HG03066 (cell line): ENCODE data around the gene MED12L.
"Not testable (repeated sequence)": the region's sequence is repeated elsewhere in the genome, so short reads cannot be mapped to it uniquely, and the experiment has no call there.

Experiments used
- ATAC-seq: cut with Tn5 transposase; IDR thresholded peaks from one replicate; pipeline ENCODE4 v1.9.1; 2021; ENCODE audit warnings: low read depth; ENCODE audit not compliant: unreplicated experiment

Gene MED12L

DNA sequence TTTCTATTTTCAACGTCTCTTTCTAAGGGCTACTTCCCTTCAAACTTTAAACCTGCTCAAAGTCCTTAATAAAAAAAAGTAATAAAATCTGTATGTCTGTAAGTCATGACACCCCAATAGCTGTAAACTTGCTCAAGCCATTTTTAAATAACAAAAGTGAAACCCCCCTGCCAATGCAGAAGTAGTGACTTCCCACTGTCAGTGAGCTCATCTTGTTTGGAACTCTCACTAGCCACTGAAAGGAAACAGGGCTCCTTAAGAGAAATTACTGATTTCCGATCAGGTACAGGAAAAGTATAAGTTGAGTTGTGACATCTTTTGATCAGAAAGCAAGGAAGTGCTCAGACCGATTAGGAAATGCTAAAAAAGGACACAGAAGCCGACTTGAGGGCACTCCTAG is 145.2 kb downstream of the MED12L start:
- ATAC-seq = peak; percentile 49

DNA sequence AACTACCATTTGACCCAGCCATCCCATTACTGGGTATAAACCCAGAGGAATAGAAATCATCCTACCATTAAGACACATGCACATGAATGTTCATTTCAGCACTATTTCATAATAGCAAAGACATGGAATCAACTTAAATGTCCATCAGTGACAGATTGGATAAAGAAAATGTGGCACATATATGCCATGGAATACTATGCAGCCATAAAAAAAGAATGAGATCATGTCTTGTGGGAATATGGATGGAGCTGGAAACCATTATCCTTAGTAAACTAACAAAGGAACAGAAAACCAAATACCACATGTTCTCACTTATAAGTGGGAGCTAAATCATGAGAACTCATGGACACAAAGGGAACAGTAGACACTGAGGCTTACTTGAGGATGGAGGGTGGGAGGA is 146.9 kb downstream of the MED12L start:
- not testable (repeated sequence) for ATAC-seq

DNA sequence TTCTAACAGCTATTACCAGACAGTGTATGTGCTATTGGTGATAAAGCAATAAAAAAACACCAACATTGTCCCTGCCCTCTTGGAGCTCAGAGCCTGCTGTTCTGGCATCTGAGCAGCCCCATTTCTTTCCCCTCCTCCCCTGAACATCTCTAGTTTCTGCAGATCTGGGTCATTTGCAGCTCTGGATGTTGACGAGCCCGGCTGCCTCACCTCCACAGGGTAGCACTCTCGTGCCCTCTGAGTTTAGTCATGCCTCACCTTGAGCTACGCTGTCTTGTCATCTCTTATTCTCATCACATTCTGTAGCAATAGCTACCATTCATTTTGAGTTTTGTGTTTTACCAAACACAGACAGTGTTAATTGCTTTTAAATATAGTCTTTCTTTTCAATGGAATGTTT is 147.5 kb downstream of the MED12L start:
- no peak for ATAC-seq

DNA sequence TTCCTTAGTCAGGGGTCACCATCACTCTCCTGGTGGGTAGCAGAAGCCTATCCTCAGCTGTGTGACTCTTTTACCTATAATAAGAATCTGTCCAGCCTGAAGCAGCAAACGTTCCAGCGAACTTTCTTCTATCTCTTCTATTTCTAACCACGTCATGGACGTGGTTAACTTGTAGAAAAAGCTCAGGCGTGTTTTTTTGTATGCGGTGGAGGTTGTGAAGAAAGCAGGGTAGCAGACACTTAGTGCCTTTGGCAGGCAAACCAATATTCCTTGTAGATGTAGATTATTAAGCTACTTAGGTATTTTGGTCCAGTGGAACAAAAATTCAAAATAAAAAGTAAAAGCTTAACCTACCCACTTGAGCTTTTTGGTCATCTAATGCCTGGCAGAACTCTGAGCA is 149.4 kb downstream of the MED12L start:
- no peak for ATAC-seq

DNA sequence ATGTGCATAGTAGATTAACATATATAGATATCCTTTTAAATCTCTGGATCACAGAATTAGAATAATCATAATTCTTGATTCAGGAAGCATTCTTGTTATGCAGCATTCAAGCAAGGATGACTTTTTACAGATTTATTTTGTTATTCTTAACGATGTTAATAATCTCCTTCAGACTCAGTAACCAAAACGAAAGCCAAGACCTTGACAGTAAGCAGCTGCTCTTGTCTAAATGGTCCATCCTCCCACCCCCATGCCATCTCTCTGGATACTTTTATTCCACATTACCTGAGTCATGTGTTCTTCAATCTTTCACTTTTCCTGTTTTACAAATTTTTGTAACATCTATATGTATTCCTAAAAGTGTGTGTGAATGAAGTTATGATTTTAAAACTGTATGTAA is 150.9 kb downstream of the MED12L start:
- ATAC-seq = no peak

DNA sequence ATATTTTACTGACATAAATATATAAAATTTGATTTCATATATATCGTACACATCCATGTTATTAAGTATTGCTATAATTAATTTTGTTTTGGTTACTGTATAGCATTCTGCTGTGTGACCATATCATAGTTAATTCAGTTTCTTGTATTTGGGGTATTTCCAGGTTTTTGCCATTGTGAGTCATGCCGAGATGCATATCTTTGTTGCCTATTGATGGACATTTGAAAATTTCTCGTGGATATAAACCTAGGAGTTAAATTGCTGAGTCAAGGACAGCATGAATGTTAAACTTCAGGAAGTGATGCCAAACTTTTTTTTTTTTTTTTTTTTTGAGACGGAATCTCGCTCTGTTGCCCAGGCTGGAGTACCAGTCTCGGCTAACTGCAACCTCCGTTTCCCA is 151.3 kb downstream of the MED12L start:
- no peak for ATAC-seq

DNA sequence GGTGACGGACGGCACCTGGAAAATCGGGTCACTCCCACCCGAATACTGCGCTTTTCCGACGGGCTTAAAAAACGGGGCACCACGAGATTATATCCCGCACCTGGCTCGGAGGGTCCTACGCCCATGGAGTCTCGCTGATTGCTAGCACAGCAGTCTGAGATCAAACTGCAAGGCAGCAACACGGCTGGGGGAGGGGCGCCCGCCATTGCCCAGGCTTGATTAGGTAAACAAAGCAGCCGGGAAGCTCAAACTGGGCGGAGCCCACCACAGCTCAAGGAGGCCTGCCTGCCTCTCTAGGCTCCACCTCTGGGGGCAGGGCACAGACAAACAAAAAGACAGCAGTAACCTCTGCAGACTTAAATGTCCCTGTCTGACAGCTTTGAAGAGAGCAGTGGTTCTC is 156.5 kb downstream of the MED12L start:
- ATAC-seq = not testable (repeated sequence)

DNA sequence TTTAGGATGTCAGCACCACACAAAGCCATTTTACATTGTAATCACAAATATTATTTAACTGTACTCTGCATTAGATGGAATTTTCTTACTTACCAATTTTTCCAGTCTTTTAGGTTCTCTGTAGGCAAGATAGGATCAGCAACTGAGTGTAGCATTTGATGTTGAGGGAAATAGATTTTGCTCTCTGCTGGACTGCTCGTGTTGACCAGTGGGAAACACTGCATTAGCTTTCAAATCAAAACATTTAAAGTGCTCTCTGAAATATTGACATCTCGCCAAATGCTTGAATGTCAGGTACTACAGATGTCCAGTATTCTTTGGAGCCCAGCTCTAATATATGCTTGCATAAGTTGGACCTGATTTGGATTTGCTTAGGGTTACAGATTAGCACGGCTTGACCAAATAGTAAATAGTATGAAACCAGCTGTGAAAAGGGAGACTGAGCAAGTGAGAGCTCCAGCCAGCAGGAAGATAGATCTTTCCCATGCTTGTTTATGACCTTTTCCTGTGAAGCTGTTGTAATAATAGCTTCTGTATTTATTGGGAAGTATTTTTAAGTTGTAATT is 163.4 kb downstream of the MED12L start:
- no peak for ATAC-seq

DNA sequence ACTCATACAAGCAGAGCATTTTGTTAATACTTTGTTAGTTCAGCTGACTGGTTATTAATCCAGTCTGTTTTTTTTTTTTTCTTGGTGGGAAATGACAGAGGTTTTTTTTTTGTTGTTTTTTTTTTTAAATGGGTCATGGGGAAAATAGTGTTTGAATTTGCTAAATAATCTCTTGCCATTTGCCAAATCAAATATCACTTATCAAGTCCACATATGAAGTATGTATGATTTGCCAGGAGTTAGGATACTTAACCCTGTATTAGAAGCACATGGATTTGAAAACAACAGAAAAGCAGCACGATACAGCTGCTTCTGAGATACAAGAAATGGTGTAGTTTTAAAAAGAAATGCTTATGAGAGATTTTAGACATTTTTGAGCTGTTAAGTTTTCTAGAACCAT is 171.3 kb downstream of the MED12L start:
- no peak for ATAC-seq

DNA sequence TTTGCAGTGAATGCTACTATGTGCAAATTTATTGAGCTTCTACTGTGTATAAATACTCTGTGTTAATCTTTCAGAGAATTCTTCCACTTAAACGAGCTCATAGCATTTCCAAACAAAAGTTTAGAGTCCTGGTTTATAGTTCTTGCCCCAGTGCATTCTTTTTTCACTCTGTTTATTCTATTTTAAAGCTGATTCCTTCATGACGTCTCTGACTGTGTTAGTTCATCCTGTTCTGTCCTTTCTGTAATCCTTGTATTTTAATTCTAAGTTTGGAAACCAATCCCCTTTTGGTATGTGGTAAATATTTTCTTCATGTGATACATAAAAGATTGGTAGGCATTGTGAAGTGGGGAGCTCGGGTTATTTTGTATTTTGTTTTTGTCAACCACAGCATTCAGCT is 174.2 kb downstream of the MED12L start:
- no peak for ATAC-seq

DNA sequence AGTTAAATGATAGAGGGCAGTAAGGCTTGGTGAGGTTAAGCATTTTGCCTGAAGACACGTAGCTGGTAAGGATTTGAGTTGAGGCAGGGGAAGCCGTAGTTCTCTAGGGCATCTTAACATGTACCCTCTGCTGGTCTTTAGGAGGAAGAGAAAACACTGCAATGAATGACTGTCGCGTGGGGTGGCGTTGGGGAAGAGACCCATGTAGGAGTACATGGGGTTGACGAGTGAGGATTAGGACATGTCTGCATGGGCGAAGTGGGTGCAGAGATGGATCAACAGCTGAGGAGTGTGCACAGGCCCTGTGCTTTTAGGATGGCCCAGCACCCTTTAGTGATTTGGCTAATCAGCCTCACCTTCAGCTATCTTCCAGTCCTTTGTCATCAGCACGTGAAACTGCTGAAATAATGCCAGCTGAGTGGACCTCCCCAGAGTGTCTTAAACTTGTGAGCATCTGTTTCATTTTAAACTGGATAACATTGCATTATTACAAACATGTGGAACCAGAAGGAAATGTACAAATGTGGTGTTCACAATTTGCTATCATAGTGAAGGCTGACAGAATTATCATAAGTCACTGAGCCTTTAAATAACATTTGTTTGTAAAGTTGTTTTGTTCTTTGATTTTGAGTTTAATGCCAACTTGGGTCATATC is 177.5 kb downstream of the MED12L start:
- no peak for ATAC-seq

DNA sequence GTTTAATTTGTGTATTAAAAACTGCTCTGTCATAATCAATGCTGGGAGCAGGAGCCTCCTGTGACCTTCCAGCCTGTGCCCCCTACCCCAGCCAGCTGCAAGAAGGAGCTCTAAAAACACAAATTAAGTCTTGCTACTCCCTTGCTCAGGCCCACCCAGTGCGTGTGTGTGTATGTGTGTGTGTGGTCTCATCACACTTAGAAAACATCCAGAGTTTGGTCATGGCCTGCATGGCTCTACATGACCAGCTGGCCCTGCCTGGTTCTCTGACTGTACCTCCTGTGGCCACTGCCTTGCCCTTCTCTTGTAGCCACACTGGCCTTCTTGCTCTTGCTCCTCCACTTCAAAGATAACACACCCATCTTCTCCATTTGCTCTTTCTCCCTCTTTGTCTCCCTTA is 179.1 kb downstream of the MED12L start:
- ATAC-seq = no peak

DNA sequence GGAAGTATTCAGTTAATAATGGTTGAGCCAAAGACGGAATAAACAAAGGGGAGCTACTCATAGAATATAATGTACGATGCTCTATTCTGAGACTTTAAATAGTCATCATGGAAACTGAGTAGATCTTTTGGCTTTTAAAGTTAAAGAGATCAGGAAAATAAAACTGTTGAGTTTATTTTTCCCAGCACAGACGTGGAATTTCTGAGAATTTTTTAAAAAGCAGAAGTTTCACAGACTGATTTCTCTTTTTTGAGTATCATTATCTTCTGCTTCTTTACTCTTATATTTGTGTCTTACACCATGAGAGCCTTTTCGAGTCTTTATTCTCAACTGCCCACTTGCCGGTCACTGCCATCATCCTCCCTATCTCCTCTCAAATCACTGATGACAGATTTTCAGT is 179.7 kb downstream of the MED12L start:
- no peak for ATAC-seq

DNA sequence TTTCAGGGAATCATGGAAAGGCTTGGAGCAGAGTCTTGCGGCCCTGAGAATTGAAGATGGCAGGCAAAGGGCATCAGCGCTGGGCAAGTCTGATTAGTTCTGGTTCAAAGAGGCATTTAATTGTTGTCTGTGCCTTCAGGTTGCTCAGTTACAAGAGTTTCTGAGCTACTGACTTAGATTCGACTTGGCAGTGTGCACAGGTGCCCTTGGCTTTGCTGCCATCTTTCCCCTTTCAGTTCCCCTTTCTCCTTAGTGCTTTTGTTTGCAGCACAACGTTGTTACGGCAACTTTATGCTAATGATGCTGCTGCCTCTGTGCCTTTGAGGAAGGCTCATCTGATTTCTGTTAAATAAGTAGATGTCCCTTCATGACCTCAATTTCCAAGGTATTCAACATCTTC is 180.4 kb downstream of the MED12L start:
- ATAC-seq = peak; percentile 95

DNA sequence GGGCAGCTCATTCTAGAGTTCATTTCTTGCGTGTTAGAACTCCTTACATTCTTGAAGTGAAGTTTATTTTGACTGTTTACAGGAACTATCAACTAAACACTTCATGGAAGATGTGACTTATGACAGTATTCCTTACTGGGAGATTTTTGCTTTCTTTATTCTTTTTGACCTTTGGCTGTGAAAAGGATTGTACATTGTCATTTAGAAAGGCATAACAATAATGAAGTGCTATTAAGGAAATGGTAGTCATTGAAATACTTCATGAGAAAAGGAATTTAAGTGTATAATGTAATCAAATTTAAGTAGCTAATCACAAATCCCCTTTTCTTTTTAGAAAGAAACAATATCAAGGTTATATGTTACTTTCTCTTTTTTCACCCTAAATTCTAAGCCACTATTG is 181.6 kb downstream of the MED12L start:
- ATAC-seq = no peak

DNA sequence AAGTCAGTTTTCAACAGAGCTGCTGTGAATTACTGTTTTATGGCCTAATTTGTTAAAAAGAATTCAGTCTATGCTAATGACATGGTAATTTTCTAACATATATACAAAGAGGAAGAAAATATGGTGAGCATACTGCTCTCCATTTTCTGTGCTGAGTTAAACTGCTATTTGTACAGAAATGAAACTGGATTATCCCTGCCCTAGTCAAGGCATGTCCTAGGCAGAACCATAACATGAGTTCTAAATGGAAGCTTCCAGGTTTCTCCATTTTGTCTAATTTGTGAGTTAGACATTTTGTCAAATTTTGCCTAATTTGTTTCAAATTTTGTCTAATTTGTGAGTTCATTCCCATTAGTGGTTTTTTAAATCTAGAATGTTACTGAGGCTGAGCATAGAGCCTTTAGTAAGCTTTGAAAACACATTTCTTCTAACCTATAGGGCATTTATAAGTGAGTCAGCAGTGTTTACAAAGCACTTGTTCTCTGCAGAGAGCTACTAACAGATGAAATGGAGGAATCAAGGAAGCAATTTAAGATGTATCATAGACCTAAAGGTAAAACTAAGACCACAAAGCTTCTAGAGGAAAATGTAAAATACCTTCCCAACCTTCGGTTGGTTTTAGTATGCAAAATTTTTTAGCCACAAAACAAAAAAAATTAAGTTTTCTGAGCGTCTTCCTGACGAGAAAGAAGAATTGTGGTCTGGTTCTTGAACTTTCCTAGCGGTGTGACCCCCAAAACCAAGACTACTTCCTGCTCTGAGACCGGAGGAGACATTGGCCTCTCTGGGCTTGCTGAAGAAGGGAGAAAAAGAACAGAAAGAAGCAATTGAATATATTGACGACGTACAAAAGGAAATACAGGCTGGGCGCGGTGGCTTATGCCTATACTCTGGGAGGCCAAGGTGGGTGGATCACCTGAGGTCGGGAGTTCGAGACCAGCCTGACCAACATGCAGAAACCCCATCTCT is 183.1 kb downstream of the MED12L start:
- peak; percentile 49 for ATAC-seq

DNA sequence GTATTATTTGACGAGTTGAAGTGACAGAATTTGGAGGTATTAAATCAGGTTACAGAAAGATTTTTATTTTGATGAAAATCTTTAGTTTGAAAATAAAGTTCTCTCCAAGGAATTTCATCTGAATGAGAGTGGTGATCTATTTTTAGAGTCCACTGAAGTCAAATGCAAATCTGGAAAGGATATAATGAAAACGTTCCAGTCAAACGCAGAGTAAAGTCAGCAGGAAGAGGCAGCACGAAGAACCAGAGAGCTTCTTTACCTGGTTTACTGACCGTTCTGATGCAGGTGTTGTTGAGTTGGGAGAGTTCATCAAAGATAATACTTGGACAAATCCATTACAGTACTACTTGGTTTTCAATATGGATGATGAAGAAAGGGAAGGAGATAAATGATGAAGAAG is 184.2 kb downstream of the MED12L start:
- ATAC-seq = no peak

DNA sequence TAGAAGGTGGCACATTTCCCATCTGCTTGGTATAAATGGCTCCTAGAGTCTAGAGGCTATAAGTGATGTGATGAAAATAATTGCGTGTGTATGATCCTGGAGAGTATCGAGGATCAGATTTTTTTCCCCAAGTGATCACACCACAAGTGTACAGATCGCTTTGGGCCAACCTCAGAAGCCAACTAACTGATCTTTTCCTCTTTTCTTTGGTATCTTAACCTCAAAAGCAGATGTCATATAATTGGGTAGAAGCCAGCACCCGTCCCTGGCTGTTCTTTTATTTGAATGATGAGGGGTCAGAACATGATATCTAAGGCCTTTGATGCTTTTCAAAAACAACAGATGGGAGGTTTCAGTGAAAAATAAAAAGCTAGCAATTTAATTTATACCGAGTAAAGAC is 189.6 kb downstream of the MED12L start:
- no peak for ATAC-seq

DNA sequence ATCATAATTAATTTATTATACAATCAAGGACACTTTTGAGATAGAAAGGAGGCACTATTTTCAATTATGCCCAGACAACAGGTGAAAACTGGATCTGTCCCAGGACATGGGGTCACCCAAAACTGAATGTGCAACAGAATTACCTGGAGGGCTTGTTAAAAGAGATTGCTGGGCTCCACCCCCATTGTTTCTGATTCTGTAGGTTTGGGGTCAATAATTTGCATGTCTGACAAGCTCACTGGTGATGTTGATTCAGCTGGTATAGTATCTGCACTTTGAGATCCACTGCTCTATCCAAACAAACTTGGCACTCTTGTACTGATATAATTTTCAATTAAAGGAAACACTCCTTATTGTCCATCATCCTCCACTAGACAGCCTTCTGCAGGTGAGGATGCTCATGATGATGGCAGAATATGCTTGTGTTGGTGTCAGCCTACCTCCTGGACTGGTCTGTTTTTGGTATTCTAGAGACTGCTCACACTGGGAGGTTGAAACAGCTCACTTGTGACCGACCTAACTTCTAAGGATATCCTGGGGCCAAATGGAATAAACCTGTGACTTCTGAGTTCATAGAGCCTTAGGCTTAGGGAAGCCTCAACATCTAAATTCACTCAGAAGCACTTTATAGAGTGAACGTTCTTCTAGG is 190.7 kb downstream of the MED12L start:
- ATAC-seq = peak; percentile 19

DNA sequence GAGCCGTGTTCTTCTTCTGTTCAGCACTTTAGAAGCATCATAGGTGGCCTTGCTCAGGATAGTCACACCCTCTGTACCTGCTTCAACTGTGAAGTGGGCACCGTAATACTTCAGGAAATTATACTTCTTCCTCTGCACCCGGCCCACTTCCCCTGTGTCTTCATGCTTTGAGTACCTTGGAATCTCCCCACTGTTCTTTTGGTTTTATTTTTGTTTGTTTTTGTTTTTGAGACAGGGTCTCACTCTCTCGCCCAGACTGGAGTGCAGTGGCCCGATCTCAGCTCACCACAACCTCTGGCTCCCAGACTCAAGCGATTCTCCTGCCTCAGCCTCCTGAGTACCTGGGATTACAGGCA is 191.2 kb downstream of the MED12L start:
- ATAC-seq = peak; percentile 48

DNA sequence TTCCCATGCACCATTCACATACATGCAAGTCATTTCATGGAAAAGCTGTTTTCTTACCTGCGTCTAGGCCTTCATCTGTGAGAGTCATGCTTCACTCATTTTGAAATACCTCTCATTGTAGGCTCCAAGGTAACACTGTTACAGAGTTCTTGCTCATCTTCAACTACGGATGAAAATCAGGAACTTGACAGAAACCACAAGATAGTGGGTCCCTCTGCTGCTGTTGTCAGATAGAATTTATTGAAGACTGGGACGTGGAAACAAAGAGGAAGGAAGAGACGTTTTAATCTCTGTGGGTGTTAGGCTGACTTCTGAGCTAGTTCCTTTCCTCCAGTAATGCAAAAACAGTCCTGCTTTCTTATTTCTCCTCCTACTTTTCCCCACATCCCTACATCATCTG is 192.8 kb downstream of the MED12L start, which contains the start of gene P2RY14:
Gene P2RY14 (minus strand): TSS at position 313 of the 400 bp plus-strand sequence. CDS start 64,226 bp downstream, outside the sequence.
- ATAC-seq = no peak
